Measurements from ENCODE around the gene SUZ12.
"Not testable (repeated sequence)": the region's sequence is repeated elsewhere in the genome, so short reads cannot be mapped to it uniquely, and the experiment has no call there.

DNA sequence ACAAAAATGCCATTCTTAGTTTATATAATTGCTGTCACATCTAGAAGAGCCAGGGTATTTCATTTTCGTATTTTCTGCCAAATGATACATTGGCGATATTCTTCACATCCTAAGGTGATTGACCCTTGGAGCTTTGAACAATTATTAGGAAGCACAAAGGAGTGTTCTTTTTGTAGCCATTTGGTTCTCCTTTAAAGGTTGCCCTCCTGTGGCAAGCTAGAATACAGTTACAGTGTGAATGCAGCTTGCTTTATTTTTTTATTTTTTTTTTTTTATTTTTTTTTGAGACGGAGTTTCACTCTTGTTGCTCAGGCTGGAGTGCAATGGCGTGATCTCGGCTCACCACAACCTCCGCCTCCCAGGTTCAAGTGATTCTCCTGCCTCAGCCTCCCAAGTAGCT, 24.1 kb upstream of the SUZ12 start:
- not testable (repeated sequence) for TF ChIP-seq ZEB2 (tag by site-specific recombination; IDR thresholded peaks at IDR 0.05); ZNF670 (tag by site-specific recombination; IDR thresholded peaks at IDR 0.05; ENCODE audit: low read depth); ZNF76 (tag by site-specific recombination; IDR thresholded peaks at IDR 0.05; ENCODE audit: borderline replicate concordance, low read depth)
- TF ChIP-seq, protein P1, sequence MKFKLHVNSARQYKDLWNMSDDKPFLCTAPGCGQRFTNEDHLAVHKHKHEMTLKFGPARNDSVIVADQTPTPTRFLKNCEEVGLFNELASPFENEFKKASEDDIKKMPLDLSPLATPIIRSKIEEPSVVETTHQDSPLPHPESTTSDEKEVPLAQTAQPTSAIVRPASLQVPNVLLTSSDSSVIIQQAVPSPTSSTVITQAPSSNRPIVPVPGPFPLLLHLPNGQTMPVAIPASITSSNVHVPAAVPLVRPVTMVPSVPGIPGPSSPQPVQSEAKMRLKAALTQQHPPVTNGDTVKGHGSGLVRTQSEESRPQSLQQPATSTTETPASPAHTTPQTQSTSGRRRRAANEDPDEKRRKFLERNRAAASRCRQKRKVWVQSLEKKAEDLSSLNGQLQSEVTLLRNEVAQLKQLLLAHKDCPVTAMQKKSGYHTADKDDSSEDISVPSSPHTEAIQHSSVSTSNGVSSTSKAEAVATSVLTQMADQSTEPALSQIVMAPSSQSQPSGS (tag by site-specific recombination; IDR thresholded peaks at IDR 0.05; ENCODE audit: low read depth): not testable (repeated sequence)
- TF ChIP-seq, protein P2, sequence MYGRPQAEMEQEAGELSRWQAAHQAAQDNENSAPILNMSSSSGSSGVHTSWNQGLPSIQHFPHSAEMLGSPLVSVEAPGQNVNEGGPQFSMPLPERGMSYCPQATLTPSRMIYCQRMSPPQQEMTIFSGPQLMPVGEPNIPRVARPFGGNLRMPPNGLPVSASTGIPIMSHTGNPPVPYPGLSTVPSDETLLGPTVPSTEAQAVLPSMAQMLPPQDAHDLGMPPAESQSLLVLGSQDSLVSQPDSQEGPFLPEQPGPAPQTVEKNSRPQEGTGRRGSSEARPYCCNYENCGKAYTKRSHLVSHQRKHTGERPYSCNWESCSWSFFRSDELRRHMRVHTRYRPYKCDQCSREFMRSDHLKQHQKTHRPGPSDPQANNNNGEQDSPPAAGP (tag by site-specific recombination; IDR thresholded peaks at IDR 0.05): not testable (repeated sequence)
- TF ChIP-seq, protein P3, sequence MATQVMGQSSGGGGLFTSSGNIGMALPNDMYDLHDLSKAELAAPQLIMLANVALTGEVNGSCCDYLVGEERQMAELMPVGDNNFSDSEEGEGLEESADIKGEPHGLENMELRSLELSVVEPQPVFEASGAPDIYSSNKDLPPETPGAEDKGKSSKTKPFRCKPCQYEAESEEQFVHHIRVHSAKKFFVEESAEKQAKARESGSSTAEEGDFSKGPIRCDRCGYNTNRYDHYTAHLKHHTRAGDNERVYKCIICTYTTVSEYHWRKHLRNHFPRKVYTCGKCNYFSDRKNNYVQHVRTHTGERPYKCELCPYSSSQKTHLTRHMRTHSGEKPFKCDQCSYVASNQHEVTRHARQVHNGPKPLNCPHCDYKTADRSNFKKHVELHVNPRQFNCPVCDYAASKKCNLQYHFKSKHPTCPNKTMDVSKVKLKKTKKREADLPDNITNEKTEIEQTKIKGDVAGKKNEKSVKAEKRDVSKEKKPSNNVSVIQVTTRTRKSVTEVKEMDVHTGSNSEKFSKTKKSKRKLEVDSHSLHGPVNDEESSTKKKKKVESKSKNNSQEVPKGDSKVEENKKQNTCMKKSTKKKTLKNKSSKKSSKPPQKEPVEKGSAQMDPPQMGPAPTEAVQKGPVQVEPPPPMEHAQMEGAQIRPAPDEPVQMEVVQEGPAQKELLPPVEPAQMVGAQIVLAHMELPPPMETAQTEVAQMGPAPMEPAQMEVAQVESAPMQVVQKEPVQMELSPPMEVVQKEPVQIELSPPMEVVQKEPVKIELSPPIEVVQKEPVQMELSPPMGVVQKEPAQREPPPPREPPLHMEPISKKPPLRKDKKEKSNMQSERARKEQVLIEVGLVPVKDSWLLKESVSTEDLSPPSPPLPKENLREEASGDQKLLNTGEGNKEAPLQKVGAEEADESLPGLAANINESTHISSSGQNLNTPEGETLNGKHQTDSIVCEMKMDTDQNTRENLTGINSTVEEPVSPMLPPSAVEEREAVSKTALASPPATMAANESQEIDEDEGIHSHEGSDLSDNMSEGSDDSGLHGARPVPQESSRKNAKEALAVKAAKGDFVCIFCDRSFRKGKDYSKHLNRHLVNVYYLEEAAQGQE (tag by site-specific recombination; IDR thresholded peaks at IDR 0.05): not testable (repeated sequence)
